Fibroblast of pulmonary artery (primary cell): ENCODE data around the gene KNL1.

ENCODE experiments used
- DNase-seq: peaks from one replicate; pipeline ENCODE4 v3.0.0-alpha.2; 2010; ENCODE audit warnings: low read depth
- H3K4me3 ChIP-seq: replicated peaks from 2 replicates; pipeline ENCODE4 v1.5.1; 2011; ENCODE audit warnings: low read depth, mild to moderate bottlenecking, control low read depth, low read length, moderate library complexity
- TF ChIP-seq, protein P1 (sequence below): IDR thresholded peaks from 2 replicates; pipeline ENCODE4 v1.5.1; 2011; ENCODE audit warnings: mild to moderate bottlenecking, control low read depth, low read length, inconsistent platforms; ENCODE audit errors: missing control alignments

KNL1 gene

DNA sequence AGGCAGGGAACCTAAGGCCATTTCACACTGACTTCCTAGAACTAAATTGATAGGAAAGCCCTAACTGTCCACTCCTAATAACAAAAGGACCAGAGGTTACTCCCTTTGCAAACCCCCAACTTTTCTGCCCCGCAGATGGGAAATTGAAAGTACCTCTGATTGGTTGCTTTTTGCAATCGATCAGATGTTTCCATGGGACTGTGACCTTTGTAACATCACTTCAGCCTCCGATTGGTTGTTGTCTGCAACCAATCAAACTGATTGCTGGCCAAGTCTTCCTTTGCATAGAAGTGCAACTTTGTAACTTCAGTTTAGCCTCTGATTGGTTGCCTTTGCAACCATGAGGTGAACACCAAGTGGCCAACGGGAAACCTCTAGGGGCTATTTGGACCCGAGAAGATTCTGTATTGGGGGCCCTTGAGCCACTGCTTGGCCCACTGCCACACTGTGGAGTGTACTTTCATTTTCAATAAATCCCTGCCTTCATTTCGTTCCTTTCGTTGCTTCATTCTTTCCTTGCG lies 11.3 kb upstream of the KNL1 start:
- TF ChIP-seq, protein P1, sequence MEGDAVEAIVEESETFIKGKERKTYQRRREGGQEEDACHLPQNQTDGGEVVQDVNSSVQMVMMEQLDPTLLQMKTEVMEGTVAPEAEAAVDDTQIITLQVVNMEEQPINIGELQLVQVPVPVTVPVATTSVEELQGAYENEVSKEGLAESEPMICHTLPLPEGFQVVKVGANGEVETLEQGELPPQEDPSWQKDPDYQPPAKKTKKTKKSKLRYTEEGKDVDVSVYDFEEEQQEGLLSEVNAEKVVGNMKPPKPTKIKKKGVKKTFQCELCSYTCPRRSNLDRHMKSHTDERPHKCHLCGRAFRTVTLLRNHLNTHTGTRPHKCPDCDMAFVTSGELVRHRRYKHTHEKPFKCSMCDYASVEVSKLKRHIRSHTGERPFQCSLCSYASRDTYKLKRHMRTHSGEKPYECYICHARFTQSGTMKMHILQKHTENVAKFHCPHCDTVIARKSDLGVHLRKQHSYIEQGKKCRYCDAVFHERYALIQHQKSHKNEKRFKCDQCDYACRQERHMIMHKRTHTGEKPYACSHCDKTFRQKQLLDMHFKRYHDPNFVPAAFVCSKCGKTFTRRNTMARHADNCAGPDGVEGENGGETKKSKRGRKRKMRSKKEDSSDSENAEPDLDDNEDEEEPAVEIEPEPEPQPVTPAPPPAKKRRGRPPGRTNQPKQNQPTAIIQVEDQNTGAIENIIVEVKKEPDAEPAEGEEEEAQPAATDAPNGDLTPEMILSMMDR: no peak
- no peak overlapping the region for H3K4me3 ChIP-seq
- DNase-seq: no peak

DNA sequence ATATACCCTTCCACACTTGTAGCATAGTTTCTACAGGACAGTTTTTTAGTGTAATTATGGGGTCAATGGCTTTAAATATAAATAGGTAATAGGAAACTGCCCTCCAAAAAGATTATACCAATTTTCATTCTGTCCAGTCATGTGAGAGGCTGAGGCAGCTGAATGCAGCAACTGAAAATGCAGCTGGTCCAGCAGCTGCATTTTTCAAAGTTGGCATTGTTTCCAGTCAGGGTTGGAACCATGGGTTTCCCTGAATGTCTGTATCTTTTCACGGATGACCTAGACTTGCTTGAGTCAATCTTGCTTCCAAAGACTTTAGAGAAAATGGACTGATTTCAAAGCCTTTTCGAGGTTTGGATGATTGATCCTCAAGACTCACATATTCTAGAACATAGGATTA lies 9.9 kb upstream of the KNL1 start:
- no peak overlapping the region for H3K4me3 ChIP-seq
- TF ChIP-seq, protein P1: no peak
- no peak for DNase-seq

DNA sequence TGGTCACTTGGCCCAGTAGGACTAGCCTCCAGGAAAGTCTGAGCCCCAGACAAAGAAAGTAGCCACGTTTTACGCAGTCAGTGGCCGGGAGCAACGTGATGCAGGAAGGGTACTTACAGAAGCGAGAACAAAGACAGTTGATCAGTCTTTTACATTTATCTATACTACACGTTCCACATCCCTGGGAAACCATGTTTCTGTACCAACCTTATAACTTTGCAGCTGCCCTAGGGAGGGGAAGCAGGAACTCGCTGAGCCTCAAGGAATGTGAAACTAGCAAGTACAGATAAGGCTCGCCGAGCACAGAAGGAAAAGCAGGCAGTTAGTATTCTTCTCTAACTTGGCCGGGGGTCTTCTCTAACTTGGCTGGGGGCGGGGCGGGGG lies 3.4 kb upstream of the KNL1 start:
- TF ChIP-seq, protein P1: no peak
- H3K4me3 ChIP-seq: peak overlapping the region; percentile 53
- peak; percentile 36 for DNase-seq

DNA sequence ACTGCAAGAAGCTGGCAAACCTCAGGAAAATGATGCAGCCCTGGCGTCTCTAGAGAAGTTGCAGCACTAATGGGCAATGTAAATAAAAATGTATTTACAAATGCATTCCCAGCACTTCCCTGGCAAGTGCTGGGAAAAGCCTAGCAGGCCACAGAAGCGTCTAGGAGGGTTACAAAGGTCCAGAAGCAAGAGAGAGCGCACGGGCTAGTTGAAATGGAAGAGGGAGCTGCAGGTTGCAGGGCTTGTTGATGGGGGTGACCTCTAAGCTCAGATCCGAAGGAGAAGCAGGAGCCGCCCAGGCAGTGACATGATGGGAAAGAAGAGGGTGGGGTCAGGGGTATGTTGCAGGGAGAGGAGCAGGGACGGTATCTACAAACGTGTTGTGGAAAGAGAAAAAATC lies 2.7 kb upstream of the KNL1 start:
- TF ChIP-seq, protein P1: no peak
- DNase-seq: no peak
- no peak overlapping the region for H3K4me3 ChIP-seq

DNA sequence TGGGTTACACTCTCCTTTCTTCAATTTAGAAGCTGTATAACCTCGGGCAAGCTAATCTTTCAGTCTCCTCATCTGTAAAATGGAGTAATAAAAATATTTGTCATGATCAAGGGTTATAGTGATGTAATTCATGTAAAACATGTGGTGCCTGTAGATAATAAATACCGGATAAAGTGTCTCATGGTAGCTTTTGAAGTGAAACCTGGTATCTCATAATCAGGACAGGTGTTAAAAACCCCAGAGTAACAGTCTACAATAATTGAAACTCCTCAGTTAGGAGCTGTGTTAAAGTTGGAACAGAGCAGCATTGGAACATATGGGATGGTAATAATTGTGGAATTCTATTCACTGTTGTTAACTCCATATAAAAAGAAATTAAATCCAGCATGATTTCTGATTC lies 884 bp upstream of the KNL1 start:
- no peak overlapping the region for H3K4me3 ChIP-seq
- no peak for DNase-seq
- TF ChIP-seq, protein P1: no peak

DNA sequence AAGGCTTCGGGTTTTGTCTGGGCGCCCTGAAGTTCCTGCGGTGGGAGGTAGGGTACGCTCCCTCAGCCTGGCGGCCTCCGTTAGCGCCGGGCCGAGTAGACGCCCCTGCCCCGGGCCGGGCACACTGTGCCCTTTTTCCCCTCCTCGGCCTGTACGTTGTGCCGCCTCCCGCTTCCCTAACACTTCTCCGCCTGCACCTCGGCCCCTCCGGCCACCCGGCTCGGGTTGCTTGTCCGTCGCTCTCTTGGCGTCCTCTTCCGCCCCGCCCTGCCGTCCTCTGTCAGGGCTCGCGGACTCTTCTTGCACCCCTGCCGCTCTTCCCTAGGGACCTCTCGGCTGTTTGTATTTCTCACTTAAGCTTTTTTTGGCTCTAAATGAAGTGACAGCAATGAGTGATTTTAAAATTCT lies 384 bp downstream of the KNL1 start:
- DNase-seq: peak; percentile 43
- H3K4me3 ChIP-seq: peak overlapping the region; percentile 81
- TF ChIP-seq, protein P1: no peak

DNA sequence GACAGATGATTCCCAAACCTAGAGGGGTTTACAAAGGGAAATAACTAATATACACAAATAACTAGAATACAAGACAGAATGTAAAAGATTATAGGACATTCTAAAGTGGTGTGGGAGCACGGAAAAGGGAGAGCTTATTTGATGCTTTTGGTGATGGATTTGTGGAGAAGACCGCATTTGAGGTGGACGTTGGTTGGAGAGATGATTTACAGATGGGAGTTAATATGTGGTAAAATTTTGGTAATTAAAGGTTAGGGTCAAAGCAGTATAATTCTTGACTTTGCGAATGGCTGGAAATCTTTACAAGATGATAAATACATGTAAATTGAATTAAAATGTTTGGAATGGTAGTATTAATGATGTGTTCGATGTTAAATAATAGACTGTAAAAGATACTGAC lies 1.2 kb downstream of the KNL1 start:
- H3K4me3 ChIP-seq: peak overlapping the region; percentile 81
- TF ChIP-seq, protein P1: no peak
- DNase-seq: no peak
